T-helper 1 cell (primary cell): ENCODE data around the gene PTPRK.

Experiments used
- DNase-seq, 5 donors: peaks; one replicate each; pipeline ENCODE4 v3.0.0-alpha.2; 2012 to 2020

The PTPRK gene

GRCh38 chr6:128065072-128065471, 455.3 kb downstream of the PTPRK start:
- DNase-seq: no peak

DNA sequence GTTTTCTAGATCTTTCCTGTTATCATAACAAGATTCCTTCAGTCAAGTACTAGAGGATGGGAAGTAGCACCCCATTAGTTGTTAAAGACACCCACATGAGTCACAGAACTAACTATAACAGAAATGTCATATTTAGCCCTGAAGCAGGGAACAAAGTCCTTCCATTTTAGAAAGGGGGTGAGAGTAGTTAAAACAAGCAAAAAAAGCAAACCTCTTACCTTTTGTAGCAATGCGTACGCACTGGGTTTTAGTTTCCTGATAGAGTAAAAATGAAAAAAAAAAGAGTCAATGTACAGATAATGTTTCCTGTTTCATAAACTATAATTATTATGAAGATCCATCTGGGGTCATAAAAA, 455.9 kb downstream of the PTPRK start:
- no peak for DNase-seq

GRCh38 chr6:128063850-128064539, 456.4 kb downstream of the PTPRK start:
- DNase-seq: no peak

GRCh38 chr6:128062882-128063603, 457.4 kb downstream of the PTPRK start:
- DNase-seq: no peak

DNA sequence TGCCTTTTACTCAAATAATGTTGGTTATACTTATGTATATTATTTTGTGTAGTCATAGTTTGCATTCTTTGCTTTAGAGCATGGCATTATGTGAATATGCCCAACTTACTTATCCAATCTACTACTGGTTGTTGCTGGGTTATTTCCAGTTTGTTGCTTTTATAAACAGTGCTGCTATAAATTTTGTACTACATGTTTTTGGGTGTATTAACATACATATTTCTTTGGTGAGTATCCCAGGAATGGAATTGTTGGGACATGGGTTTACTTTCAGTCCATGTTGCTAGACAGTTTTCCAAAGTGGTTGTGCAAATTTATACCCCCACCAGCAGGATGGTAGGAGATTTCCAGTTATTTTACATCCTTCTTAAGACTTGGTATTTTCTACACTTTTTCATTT, 462.5 kb downstream of the PTPRK start:
- no peak for DNase-seq

GRCh38 chr6:128057541-128057940, 462.9 kb downstream of the PTPRK start:
- no peak for DNase-seq

DNA sequence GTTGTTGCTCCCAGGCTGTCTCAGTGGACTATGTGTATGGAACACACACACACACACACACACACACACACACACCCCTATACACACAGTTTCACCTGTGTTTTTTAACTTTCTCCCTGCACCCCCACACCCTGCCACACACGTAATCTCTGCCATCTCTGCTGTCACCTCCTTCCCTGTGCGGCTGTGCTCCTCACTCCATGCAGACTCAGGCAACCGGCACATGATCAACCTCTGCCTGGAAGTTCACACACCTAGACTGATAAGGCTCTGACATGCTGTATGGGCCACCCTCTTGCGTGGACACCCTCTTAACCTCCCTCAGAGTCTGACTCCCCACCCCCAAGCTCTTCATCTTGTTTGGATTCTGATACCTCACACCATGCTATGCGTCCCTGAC, 467.3 kb downstream of the PTPRK start:
- no peak for DNase-seq

GRCh38 chr6:128047989-128048388, 472.4 kb downstream of the PTPRK start:
- no peak for DNase-seq

- no peak for DNase-seq
Observed at GRCh38 chr6:128046033-128046432, 474.4 kb downstream of the PTPRK start.

- no peak for DNase-seq
Observed at GRCh38 chr6:128039543-128039942, 480.9 kb downstream of the PTPRK start.

GRCh38 chr6:128036808-128037570, 483.4 kb downstream of the PTPRK start:
- no peak for DNase-seq

DNA sequence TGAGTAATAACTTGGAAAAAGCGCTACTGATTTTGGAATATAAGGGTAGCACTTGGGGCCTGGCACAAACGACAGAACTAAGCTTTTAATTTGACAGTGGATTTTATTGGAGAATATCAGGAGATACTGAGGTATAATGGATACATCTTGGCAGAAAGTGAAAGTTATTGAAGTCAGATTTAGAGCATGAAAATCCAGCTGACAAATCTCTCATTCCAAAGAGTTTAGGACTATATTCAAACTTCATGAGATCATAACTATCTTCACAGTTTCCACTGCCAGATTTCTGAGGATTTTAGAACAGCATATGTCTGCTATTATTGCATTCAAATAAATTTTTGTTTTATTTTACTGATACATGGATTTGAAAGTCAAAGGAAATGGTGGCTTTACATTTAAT, 487.2 kb downstream of the PTPRK start:
- DNase-seq: no peak

GRCh38 chr6:128032042-128032441, 488.4 kb downstream of the PTPRK start:
- no peak for DNase-seq

- DNase-seq: no peak
Observed at GRCh38 chr6:128029826-128030225, 490.6 kb downstream of the PTPRK start.

GRCh38 chr6:128028183-128028582, 492.2 kb downstream of the PTPRK start:
- DNase-seq: no peak

DNA sequence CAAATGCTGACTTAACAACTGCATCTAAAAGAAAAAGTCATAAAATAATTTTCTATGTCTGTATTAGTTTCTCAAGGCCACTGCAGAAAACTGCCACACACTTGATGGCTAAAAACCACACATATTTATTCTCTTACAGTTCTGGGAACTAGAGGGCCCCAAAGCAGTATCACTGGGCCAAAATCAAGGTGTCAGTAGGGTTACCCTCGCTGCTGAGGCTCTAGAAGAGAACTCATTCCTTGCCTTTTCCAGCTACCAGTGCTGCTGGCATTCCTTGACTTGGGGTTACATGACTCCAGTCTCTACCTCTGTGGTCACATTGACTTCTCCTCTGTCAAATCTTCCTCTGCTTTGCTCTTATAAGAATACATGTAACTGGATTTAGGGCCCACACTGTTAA, 494.9 kb downstream of the PTPRK start:
- no peak for DNase-seq

DNA sequence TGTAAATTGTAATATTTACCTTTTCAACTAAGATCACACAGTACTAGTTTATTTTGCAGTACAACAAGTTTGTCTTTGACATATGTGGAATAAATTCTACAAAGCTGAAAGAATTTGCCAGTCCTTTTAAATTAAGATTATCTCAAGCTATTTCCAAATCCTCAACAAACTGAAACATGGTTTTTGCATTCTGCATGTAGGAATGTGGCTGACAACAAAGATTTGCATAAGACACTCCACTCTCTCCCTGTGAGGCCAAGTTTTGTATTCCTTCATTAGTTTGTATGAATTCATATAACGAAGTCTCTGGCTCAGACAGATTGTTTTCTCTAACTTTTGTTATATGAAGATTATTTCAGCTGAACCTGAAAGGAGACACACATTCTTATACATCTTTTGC, 495.4 kb downstream of the PTPRK start:
- no peak for DNase-seq

DNA sequence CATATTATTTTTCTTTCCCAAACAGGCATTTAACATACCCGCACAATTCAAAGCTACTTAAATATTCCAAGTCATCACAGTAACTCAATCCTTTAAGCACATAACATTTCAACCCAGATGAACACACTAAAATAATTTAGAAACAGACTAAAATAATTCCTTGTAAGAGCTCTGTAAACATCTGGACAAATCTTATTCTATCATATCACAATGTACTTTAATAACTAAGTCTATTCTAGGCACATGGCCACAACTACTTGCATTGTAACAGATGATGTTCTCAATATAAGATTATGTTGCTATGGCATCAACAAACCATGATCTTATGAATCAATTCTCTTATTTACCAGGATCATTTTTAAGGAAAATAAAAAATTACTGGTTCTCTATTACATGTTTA, 496.4 kb downstream of the PTPRK start:
- no peak for DNase-seq

DNA sequence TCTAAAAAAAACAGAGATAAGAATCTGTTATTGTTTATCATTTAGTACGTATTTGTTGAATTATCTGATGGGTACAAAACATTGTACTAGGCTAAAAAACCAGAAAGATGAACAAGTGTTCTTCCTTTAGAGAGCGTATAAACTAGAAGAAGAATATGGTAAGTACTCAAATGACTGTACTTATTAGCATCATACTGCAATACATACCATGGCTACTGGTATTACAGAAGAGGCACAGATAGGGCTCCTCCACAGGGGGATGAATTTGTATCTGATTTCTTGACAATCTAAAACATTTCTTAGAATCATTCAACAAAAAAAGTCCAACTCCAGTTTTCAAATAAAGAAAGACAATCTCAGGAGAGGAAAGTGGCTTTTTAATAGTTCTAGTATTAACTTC, 501.6 kb downstream of the PTPRK start:
- DNase-seq: no peak

DNA sequence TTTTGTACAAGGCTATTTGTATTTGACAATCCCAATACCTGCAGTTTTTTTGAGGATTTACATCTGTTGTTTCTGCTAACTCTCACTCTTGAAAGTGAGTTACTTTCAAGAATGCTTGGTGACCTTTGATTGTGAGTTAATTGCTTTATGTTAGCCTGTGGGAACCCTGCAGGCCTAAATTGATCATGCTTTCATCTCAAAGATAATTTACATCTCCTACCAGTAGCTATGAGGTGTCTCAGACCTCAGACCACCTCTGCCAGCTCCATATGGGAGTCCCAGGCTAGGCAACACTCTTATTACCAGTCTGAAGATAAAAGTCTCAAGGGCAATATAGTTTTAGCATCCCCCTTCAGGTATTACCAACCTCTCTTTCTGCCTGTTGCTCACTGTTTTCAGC, 503.1 kb downstream of the PTPRK start:
- DNase-seq: no peak

DNA sequence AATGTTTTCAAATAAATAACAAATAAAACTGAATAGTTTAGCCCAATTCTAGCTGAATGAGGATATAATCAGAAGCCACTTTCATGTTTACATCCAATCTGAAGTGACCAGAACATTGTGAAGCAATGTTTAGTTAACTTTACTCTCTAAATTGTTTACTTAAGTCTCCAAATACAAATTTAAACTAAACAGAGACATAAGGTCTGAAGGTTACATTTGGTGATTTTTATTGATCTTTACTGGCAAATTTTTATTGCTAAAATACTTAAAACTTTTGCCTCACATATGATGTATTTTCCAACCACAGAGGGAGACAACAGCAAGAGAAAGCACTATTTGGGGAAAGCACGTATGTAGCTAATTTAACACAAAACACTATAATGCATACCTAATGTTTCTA, 512.7 kb downstream of the PTPRK start:
- DNase-seq: no peak

- DNase-seq: no peak
Observed at GRCh38 chr6:128005009-128005408, 515.4 kb downstream of the PTPRK start.

DNA sequence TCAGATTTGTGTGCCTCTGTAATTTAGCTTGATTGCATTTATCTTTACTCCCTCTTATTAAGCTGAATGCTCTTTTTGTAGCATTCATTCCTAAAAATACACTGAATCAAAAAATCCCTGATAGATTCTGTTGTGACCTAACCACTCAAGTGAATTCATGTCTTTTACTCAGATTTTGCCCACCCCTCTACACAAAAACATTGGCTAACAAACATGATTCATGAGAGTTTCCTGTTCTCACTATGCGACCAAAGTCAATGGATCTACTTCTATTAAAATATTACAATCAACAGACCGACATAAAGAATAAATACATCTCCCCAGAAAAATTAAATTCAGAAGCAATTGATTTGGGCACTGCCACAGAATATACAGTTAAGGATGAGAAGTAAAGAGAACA, 520.0 kb downstream of the PTPRK start:
- no peak for DNase-seq

DNA sequence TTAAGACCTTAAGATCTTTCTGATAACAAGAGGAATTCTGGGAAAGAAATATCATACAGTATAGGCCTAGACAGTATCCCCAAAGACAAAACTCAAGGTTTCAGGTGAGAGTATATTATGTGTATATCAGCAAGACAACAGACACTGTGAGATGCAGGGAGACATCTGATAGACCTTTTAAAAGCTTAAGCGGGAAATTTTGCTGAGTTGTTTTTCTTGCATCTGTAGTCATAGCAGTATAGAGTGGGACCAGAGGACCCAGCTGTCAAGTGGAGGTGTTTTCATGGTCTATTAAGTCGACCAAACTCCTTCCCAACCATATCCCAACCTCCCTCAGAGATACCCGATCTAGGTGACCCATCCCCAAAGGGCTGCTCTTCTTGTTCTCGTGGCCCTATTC, 521.4 kb downstream of the PTPRK start:
- DNase-seq: no peak
